NCI-H1436 (cell line): ENCODE measurements around the gene BCAS3.
A peak's percentile ranks its signal among the peaks of the same experiment; 100 is the strongest.
"Not testable (repeated sequence)": the region's sequence is repeated elsewhere in the genome, so short reads cannot be mapped to it uniquely, and the experiment has no call there.

Experiments used
- DNase-seq: peaks from one replicate; lab custom pipeline; 2025; lab: John Stamatoyannopoulos, UW

The BCAS3 gene

DNA sequence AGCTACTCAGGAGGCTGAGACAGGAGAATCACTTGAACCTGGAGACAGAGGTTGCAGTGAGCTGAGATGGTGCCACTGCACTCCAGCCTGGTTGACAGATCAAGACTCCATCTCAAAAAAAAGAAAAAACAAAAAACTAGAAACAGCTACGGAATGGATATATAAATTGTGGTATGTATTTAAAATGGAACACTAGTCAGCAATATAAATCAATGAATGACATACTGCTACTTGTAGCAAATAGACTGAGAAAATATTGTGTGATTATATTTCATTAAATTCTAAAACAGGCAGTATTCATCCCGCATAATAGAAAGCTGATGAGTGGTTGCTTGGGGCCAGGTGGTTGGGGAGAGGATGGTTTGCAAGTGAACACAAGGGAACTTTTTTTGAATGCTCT lies 261.7 kb downstream of the BCAS3 start:
- DNase-seq, result no peak

DNA sequence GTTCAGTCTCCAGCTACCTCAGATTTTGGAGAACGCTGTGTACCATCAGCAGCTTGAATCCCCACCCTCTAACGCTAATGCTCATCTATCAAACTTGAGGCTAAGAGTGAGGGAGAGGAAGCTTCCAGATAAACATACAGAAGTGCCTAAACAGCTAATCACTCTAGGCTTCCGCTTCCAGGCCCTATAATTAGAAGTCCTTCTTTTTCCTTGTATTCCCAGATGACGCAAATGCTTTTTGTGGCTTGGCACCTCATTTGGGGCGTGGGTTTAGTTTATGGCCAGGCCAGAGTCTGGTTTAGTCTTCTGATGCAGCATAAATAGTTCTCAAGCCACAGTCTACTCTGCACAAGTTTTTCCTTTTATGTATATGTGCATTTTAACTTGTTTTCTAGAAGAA lies 263.4 kb downstream of the BCAS3 start:
- no peak for DNase-seq

DNA sequence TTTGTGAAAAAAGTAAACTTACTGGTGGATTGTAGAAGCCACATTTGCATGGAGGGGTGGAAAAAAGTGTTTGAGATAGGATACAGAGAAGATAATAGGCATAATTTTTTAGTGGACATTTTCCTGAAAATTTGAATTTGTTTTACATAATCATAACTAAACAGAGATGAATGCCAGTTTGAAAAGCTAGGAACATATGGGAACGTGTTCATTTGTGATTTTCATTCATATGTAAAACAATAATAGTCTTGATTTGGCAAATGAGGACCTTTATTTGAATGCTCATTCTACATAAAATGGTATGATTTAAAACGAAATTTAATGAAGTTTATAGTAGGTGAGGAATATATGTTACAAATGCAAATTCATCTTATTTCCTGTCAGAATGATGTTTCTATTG lies 263.9 kb downstream of the BCAS3 start:
- DNase-seq, result no peak

DNA sequence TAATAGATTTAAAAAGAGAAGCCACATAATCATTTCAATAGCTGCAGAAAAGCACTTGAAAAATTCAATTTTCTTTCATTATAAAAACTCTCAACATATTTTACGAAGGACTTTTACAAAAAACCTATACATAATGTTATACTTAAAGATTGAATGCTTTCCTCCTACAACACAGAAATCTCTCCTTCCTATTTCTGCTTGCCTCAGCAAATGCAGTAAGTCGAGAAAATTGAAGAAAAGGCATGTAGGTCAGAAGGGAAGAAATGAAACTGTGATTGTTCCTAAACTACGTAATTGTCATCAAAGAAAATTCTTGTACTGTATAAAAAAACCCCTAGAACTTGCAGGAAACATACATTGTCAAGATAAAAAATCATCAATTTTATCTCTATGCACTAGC lies 267.1 kb downstream of the BCAS3 start:
- no peak for DNase-seq

DNA sequence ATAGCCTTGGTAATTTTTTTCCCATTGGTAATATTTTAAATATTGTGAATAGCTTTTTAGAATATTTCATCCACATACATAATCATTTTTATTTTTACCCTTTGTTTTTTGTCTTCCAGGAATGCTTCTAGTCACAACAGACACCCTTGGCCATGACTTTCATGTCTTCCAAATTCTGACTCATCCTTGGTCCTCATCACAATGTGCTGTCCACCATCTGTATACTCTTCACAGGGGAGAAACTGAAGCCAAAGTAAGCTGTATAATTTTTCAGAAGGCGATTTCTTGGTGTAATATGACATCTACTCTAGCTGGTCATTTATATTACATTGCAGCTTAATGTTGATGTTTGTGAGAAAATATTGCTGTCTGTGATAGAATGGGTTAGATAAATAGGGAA lies 269.4 kb downstream of the BCAS3 start:
- DNase-seq, result no peak

DNA sequence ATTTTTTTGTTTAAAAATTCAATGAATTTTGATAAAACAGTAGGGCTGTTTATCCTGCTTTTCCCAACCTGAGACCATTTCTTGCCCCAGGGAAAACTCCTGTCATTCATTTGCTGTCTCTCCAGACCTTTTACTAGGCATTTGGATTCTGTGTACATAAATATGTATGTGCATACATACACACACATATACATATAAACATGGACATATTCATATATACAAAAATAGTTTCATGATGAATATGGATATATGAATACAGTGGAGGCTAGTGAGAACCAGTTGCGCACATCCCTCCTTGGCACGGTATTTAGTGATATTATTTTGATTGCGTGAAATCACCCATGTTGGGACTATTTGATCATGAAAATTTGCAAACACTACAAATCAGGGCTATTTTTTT lies 269.9 kb downstream of the BCAS3 start:
- no peak for DNase-seq

DNA sequence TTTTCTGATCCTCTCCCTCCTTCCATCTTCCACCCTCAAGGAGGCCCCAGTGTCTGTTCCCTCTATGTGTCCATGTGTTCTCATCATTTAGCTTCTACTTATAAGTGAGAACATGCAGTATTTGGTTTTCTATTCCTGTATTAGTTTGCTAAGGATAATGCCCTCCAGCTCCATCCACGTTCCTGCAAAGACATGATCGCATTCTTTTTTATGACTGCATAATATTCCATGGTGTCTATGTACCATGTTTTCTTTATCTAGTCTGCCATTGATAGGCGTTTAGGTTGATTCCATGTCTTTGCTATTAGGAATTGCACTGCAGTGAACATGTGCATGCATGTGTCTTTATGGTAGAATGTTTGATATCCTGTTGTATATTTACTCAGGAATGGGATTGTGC lies 275.1 kb downstream of the BCAS3 start:
- DNase-seq, result no peak

DNA sequence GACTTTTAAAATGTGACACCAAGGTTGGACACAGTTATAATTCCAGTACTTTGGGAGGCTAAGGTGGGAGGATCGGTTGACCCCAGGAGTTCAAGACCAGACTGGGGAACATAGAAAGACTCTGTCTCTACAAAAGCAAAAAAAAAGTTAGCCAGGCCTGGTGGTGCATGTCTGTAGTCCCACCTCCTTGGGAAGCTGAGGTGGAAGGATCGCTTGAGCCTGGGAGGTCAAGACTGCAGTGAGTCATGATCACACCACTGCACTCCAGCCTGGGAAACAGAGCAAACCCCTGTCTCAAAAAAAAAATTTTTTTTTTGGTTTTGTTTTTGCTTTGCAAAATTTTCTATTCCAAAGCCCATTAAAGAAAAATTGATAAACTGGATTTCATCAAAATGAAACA lies 281.4 kb downstream of the BCAS3 start:
- DNase-seq, result no peak

DNA sequence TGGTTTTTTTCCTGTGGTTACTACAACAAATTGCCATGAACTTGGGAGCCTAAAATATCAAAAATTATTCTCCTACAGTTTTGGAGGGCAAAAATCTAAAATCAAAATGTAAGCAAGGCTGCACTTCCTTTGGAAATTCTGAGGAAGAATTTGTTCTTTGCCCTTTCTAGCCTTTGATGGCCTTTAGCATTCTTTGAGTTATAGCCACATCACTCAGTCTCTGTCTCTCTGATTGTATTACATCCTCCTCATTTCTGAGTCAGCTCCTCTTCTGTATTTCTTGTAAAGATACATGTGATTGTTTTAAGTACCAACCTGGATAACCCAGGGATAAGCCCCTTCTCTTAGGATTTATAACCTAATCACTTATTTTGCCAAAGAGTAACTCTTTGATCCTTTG lies 282.0 kb downstream of the BCAS3 start:
- no peak for DNase-seq

DNA sequence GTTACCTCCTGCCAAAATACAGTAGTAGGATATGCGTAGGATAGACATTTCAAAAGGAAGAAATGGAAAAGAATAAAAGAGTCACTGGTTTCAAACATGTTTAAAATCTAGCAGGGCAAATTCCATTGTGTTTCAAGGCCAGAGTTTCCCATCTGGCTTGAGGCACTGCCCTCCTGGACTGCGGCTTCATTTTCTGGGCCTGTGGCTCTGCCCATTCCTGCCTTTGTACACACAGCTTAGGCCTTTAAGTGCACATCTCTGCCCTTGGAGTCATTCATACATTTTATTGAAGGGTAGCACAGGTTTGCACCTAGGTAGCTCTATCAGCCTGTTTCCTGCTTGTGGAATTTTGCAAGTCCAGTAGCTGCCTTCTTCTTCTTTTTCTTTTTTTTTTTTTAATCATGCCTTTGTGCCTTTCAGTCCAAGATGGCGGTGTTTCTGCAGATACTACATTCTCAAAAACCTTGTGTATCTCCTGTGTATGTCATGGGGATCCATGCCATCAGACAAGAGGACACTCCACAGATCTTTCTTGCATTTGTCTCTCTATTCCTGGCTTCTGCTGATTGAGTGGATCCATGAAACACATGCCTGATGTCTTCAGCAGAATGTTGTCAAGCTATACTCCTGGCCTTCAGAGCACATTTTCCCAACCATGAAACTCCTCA lies 282.9 kb downstream of the BCAS3 start:
- DNase-seq, result no peak

DNA sequence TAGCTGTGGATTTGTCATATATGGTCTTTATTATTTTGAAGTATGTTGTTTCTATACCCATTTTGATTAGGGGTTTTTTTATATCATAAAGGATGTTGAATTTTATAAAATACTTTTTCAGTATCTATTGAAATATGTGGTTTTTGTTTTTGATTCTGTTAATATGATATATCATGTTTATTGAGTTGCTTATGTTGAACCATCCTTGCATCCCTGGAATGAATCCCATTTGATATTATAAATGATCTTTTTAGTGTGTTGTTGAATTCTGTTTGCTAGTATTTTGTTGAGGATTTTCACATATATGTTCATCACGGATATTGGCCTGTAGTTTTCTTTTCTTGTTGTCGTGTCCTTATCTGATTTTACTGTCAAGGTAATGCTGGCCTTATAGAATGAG lies 286.5 kb downstream of the BCAS3 start:
- DNase-seq, result no peak

DNA sequence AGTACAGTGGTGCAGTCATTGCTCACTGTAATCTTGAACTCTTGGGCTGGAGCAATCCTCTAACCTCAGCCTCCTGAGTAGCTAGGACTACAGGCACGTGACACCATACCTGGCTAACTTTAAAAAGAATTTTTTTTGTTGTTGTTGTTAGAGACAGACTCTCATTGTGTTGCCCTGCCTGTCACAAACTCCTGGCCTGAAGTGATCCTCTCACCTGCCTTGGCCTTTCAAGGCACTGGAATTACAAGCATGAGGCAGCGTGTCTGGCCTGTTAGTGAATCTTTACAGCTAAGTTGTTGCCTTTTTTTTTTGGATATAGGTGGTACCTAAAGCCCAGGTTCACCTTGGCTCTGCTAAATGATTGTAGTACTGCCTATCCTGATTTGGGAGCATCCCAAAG lies 290.6 kb downstream of the BCAS3 start:
- DNase-seq, result no peak

DNA sequence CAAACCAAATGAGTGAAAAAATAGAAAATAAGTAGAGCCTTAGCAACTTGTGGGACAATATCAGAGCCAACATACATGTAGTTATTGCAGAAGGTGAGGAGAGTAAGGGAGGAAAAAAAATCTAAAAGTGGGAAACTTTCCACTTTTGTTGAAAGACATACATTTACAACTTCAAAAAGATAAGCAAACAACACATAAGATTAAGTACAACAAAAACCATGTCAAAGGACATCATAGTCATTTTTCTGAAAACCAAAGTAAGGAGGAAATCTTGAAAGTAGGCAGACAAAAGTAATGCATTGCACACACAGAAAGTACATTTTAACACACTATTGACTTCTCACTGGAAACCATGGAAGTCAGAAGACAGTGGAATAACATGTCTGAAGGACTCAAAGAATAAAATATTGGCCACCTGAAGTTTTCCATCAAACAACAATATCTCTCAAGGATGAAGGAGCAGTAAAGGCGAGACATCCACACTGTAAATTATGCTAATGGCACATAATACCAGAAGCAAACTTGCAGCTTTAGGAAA lies 291.9 kb downstream of the BCAS3 start:
- DNase-seq, result no peak

DNA sequence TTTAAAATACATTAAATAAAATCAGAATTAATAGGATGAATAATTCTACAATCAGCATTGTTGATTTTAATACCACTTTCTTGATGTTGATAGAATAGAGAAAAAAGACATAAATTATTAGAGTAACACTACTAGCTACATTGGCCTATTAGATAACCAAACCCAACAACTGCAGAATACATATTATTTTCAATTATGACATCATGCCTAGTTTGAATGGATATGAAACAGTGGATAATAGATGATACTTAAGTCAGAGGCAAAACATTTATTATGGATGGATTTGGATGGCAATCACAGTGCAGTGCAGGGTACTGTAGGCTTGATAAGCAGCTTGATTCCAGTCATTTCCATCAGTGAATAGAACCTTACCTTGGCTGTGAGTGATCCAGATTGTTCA lies 293.1 kb downstream of the BCAS3 start:
- no peak for DNase-seq

DNA sequence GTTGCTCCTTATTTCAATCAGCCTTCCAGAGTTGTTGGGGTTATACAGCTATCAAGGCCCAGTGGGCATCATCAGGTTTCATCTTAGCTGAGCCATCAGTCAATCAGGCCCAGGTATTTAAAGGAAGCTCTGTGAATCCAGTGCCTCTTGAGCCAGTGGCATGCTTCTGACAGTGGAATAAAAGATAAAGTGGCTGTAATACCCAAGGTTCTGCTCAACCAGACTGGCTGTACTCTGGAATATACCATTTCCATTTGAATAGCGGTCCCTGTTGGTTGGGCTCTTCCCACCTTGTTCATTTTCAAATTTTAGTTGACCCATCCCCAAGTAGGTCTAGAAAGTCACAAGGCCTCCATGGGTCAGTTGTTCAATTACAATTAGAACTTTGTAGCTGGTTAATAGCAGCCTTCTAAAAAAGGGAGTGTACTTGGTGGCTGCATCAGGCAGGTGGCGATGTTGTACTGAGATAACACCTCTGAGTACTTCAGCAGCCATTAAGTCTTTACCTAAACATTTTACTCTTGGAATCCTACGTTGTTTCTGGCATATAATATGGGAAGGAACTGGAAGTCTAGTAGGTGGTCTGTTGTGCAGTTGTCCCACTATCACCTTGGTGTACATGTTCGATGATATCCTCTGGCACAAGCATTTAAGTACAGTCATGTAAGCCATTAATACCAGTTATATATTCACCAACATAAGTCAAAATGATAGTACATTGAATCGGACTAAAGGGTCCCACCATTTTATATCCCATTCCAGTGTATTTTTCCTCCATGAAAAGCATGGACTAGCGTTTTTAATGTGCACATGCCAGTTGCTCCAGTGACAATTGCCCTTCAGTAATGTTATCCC lies 294.1 kb downstream of the BCAS3 start:
- peak; percentile 7 for DNase-seq

DNA sequence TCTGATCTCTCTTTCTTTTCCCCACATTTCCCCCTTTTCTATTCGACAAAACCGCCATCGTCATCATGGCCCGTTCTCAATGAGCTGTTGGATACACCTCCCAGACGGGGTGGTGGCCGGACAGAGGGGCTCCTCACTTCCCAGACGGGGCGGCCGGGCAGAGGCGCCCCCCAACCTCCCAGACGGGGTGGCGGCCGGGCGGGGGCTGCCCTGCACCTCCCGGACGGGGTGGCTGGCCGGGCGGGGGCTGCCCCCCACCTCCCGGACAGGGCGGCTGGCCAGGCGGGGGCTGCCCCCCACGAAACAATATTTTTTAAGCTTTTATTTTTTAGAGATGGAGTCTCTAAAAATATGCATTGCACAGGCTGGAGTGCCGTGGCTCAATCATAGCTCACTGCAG lies 299.2 kb downstream of the BCAS3 start:
- not testable (repeated sequence) for DNase-seq

DNA sequence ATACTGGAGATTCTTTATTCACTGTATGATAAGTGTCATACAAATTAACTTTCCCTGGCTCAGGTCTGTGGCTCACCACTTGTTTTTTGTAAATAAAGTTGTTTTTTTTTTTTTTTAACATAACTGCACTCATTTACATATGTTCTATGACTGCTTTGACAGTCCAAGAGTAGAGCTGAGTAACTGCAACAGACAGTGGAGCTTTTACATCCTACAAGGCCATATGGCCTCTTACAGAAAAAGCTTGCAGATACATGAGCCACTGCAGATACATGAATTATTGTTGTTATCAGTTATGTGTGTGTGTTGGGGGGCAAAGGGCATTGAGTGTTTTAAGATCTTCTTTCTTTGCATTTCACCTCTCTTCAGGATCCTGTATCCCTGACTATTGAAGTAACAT lies 311.7 kb downstream of the BCAS3 start:
- no peak for DNase-seq

DNA sequence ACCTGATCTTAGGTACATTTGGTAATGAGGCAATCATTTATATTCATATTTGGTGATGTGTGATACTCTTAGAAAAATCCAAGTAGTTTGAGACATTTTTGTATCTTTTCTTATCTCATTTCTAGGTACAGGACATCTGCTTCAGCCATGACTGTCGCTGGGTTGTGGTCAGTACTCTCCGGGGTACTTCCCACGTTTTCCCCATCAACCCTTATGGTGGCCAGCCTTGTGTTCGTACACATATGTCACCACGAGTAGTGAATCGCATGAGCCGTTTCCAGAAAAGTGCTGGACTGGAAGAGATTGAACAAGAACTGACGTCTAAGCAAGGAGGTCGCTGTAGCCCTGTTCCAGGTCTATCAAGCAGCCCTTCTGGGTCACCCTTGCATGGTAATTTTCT lies 312.2 kb downstream of the BCAS3 start:
- DNase-seq, result no peak

DNA sequence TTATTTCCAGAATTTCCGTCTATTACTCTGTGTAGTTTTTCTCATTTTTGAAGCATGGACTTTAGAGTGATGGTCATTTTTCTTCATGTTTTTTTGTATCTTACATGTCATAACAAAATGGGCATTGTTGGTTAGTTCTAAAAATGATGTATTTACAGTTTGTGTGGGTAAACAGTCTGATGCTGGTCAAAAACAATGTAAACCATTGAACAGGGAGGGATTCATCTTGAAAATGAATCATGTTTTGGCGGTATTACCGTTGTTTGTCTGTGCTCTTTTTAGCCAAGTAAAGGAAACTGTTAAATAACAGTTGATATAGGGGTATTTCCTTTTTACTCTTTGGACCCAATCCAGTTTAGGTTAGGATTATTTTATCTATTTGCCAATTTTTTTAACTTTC lies 315.8 kb downstream of the BCAS3 start:
- DNase-seq, result no peak

DNA sequence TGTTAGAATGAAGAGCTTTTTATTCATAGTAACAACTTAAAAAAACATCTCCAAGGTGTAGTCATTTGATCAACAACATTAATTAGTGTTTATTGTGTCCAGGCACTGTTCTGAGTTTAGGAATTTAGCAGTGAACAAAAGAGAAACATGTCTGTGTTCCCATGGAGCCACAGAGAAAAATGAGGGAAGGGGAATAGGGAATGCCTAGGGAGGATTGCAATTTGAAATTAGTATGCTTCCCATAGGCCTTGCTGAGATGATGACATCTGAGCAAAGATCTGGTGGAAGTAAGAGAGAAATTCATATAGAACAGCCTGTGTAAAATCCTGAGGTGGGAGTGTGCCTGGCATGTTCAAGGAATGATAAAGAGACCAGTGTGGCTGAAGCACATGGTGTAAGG lies 318.0 kb downstream of the BCAS3 start:
- DNase-seq, result no peak

DNA sequence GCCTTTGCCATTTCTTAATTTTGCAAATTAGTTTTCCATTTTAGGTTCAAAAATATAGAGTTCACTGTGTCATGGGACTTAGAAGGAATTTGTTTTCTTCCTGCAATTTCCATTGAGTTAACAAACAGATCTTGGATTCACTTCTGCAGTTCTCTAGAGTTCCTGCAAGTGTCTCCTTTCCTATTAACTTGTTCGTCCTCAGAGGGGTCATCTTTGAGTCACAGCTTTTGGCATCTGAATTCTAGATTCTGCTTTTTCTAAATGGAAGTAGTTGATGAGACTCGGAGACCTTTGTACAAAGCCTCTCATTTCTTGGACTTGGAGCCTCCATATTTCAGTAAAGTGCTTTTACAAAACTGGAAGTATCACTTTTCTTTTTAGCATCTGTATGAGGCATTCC lies 323.3 kb downstream of the BCAS3 start:
- no peak for DNase-seq

DNA sequence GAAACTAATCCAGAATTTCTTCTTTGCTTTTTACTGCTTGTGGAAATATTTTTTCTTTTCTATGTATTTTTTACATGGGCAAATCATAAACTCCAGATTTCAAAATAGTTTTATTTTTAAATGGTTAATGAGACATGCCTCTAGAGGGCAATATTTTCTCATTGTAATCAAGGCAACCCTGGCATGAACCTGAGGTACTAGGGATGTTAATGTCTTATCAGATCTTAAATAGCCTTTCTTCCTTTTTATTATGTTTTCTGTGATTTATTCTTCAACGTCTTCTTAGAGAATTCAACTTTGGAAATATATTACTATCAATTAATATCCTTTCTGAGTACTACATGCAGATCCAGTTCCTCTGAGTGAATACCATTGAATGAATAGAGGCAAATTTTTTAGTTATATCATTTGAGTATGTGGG lies 324.7 kb downstream of the BCAS3 start:
- DNase-seq, result peak; percentile 45

DNA sequence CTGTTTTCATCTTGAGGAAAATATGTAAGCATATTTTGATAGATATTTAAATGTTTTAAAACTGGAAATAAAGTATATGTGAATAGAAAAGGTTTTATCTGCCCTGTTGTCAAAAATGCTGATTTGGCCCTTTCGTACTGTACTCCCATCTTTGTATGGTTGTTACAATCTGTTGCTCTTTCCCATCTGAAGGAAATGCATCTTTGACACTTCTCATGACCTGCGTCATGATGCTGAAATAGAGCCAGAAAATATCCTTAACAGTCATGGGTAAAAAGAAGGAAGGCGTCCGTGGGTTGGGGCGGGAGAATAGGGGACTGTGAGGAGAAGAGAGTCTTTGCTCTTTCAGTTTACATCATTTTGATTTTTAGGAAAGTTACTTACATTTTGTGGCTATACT lies 327.7 kb downstream of the BCAS3 start:
- DNase-seq, result no peak

DNA sequence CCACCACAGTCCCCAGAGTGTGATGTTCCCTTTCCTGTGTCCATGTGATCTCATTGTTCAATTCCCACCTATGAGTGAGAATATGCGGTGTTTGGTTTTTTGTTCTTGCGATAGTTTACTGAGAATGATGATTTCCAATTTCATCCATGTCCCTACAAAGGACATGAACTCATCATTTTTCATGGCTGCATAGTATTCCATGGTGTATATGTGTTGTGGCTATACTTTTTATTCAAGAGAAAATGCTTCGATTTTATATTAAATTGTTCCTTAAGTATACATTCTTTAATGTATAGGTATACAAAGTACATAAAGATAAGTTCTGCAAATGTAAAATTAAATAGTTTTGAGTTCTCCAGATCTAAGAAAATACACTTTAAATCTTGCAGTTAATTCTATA lies 328.3 kb downstream of the BCAS3 start:
- not testable (repeated sequence) for DNase-seq
